Liver (tissue), 9 donors: Measurements from ENCODE around the gene MICAL2. TPM values are rescaled to one million over a fixed set of nuclear protein-coding genes. Genes with fewer than 3 reads are reported as not detected.

ENCODE experiments used
- DNase-seq: peaks from one replicate; pipeline ENCODE4 v3.0.0-alpha.2; 2017; ENCODE audit warnings: low spot score
- H3K27ac ChIP-seq, 2 donors: one replicate each; pipeline ENCODE4 v1.7.0; 2013; ENCODE audit warnings: inconsistent platforms in 2 of 2, low read length in 2 of 2, control low read depth in 1 of 2, low read depth in 1 of 2, mild to moderate bottlenecking in 1 of 2
- H3K27me3 ChIP-seq, 4 donors: one replicate each; pipeline versions ENCODE4 v1.6.1 to v1.7.0; 2013; ENCODE audit warnings: low read length in 3 of 4, inconsistent platforms in 1 of 4, mild to moderate bottlenecking in 1 of 4, moderate library complexity in 1 of 4; ENCODE audit not compliant: control insufficient read depth in 4 of 4, insufficient read depth in 4 of 4
- H3K36me3 ChIP-seq, 4 donors: one replicate each; pipeline versions ENCODE4 v1.6.1 to v1.7.0; 2013; ENCODE audit warnings: low read length in 3 of 4, mild to moderate bottlenecking in 3 of 4, low read depth in 1 of 4, moderate library complexity in 1 of 4; ENCODE audit not compliant: control insufficient read depth in 4 of 4, insufficient read depth in 3 of 4
- H3K4me1 ChIP-seq, 4 donors: one replicate each; pipeline versions ENCODE4 v1.6.1 to v1.7.0; 2013; ENCODE audit warnings: low read length in 3 of 4, mild to moderate bottlenecking in 3 of 4, moderate library complexity in 1 of 4; ENCODE audit not compliant: control insufficient read depth in 4 of 4, insufficient read depth in 4 of 4
- H3K4me3 ChIP-seq, 3 donors: one replicate each; pipeline versions ENCODE4 v1.6.1 to v1.7.0; 2013; ENCODE audit warnings: low read length in 3 of 3, control low read depth in 1 of 3, low read depth in 1 of 3, mild to moderate bottlenecking in 1 of 3
- H3K9ac ChIP-seq, 2 donors: one replicate each; pipeline ENCODE4 v1.7.0; 2013; ENCODE audit warnings: low read length in 2 of 2, mild to moderate bottlenecking in 2 of 2, moderate library complexity in 2 of 2, control low read depth in 1 of 2, low read depth in 1 of 2
- H3K9me3 ChIP-seq, 4 donors: one replicate each; pipeline versions ENCODE4 v1.6.1 to v1.7.0; 2013; ENCODE audit warnings: low read length in 3 of 4; ENCODE audit not compliant: control insufficient read depth in 4 of 4
- ATF3 ChIP-seq: IDR thresholded peaks from 2 replicates; pipeline ENCODE4 v1.6.1; 2016; ENCODE audit warnings: antibody characterized with exemption
- EGR1 ChIP-seq, 2 donors: IDR thresholded peaks; 2 replicates each; pipeline ENCODE4 v1.6.1; 2016 to 2018; ENCODE audit warnings: antibody characterized with exemption in 2 of 2, low read depth in 2 of 2
- FOXA1 ChIP-seq: IDR thresholded peaks from 2 replicates; pipeline ENCODE4 v1.6.1; 2016; ENCODE audit warnings: antibody characterized with exemption
- FOXA2 ChIP-seq: IDR thresholded peaks from 2 replicates; pipeline ENCODE4 v1.6.1; 2016; ENCODE audit warnings: antibody characterized with exemption
- GABPA ChIP-seq, 2 donors: IDR thresholded peaks in 1 of 2; conservative IDR thresholded peaks in 1 of 2; 2 replicates each; pipeline ENCODE4 v1.6.1; 2016; ENCODE audit warnings: antibody characterized with exemption in 2 of 2, mild to moderate bottlenecking in 1 of 2, moderate library complexity in 1 of 2
- HNF4A ChIP-seq, 2 donors: conservative IDR thresholded peaks; 2 replicates each; pipeline ENCODE4 v1.6.1; 2016; ENCODE audit warnings: antibody characterized with exemption in 2 of 2, mild to moderate bottlenecking in 2 of 2
- HNF4G ChIP-seq: IDR thresholded peaks from 2 replicates; pipeline ENCODE4 v1.6.1; 2016; ENCODE audit warnings: antibody characterized with exemption
- JUND ChIP-seq, 2 donors: IDR thresholded peaks; 2 replicates each; pipeline ENCODE4 v1.6.1; 2016; ENCODE audit warnings: antibody characterized with exemption in 2 of 2
- MAX ChIP-seq: IDR thresholded peaks from 2 replicates; pipeline ENCODE4 v1.6.1; 2016; ENCODE audit warnings: antibody characterized with exemption
- NR2F2 ChIP-seq: IDR thresholded peaks from 2 replicates; pipeline ENCODE4 v1.6.1; 2016; ENCODE audit warnings: antibody characterized with exemption
- RAD21 ChIP-seq, 2 donors: IDR thresholded peaks; 2 replicates each; pipeline ENCODE4 v1.6.1; 2016; ENCODE audit warnings: antibody characterized with exemption in 2 of 2, mild to moderate bottlenecking in 2 of 2
- REST ChIP-seq: IDR thresholded peaks from 2 replicates; pipeline ENCODE4 v1.6.1; 2016; ENCODE audit warnings: antibody characterized with exemption, mild to moderate bottlenecking
- RXRA ChIP-seq, 2 donors: IDR thresholded peaks; 2 replicates each; pipeline ENCODE4 v1.6.1; 2017 to 2018; ENCODE audit warnings: antibody characterized with exemption in 2 of 2, mild to moderate bottlenecking in 1 of 2
- SP1 ChIP-seq: IDR thresholded peaks from 2 replicates; pipeline ENCODE4 v1.6.1; 2018; ENCODE audit warnings: antibody characterized with exemption, mild to moderate bottlenecking
- TAF1 ChIP-seq: conservative IDR thresholded peaks from 2 replicates; pipeline ENCODE4 v1.6.1; 2016; ENCODE audit warnings: antibody characterized with exemption, mild to moderate bottlenecking
- ZBTB33 ChIP-seq: IDR thresholded peaks from 2 replicates; pipeline ENCODE4 v1.6.1; 2016; ENCODE audit warnings: antibody characterized with exemption
- WGBS: extraction: QIAGEN DNeasy Blood & Tissue Kit; methylation state at CpG from one replicate; pipeline ENCODE4 v1.1.7; 2013; 5-methylcytosine and 5-hydroxymethylcytosine counted together
- polyA plus RNA-seq, 2 donors: library from polyadenylated mRNA; stranded (reverse) in 1 of 2; unstranded in 1 of 2; fragments of 200-250 nt in 1 of 2; fragments of >200 nt in 1 of 2; fragmentation: Nextera tagmentation in 1 of 2; extraction: Ambion mirVana in 1 of 2; gene quantifications; one replicate each; pipeline versions ENCODE4 v1.2.1 to v1.2.3, GENCODE V29; 2013 to 2015
- total RNA-seq, 2 donors: library from RNA; depleted of rRNA; stranded (reverse); fragments of >200 nt; gene quantifications; one replicate each; pipeline ENCODE4 v1.2.3, GENCODE V29; 2014
- donor health status: healthy.
- donor health status: healthy.
- donor health status: healthy.
- donor health status: healthy.
- donor health status: healthy.

MICAL2 gene
- total and polyA plus RNA-seq, 4 donors = 17.5 to 113 (median 42.9) TPM

- no peak overlapping the region for H3K4me3 ChIP-seq
- 97% methylated on average over 5 of the region's 5 CpGs for WGBS
- no peaks in the 10 kb centered on the region for H3K27me3 ChIP-seq
- TF ChIP-seq FOXA2 (no peak), ATF3 (no peak), JUND (IDR thresholded peaks at IDR 0.05) (no peak), EGR1 (IDR thresholded peaks at IDR 0.05; ENCODE audit: low read depth in 2 of 2) (no peak), RXRA (IDR thresholded peaks at IDR 0.05) (no peak), TAF1 (no peak), REST (no peak), FOXA1 (no peak), GABPA (IDR thresholded peaks at IDR 0.05 in 1 of 2, conservative IDR thresholded peaks at IDR 0.05 in 1 of 2) (no peak), RAD21 (IDR thresholded peaks at IDR 0.05) (no peak), HNF4G (no peak)
- no peaks in the 10 kb centered on the region for H3K9me3 ChIP-seq
- H3K27ac ChIP-seq = no peak overlapping the region
- no peaks in the 10 kb centered on the region for H3K4me1 ChIP-seq
- H3K36me3 ChIP-seq = peaks cover 6 to 42% (median 25%) of the 10 kb centered on the region in 4 donors
- DNase-seq = no peak
- H3K9ac ChIP-seq = no peak overlapping the region
These were observed 151.2 kb downstream of the MICAL2 start for GRCh38 chr11:12261551-12261950.

- Histone ChIP-seq H3K36me3 (peaks cover 6 to 40% (median 20%) of the 10 kb centered on the region in 4 donors), H3K27ac (no peak overlapping the region)
- no peak for DNase-seq
These were observed 152.8 kb downstream of the MICAL2 start for GRCh38 chr11:12263141-12263693.

More at GRCh38 chr11:12263141-12263693, 152.8 kb downstream of the MICAL2 start:
- no peaks in the 10 kb centered on the region for H3K4me1 ChIP-seq
- H3K27me3 ChIP-seq = no peaks in the 10 kb centered on the region
- H3K9ac ChIP-seq = no peak overlapping the region
- no peaks in the 10 kb centered on the region for H3K9me3 ChIP-seq
- WGBS = 73% methylated on average over 11 of the region's 11 CpGs
- H3K4me3 ChIP-seq = no peak overlapping the region
- no peak for TF ChIP-seq HNF4A (conservative IDR thresholded peaks at IDR 0.05)
- no peak for TF ChIP-seq JUND (IDR thresholded peaks at IDR 0.05)
- no peak for TF ChIP-seq SP1
- no peak for TF ChIP-seq REST
- TF ChIP-seq EGR1 (IDR thresholded peaks at IDR 0.05; ENCODE audit: low read depth in 2 of 2) = no peak
- no peak for TF ChIP-seq MAX
- no peak for TF ChIP-seq NR2F2
- TF ChIP-seq FOXA2 = no peak
- TF ChIP-seq FOXA1 = no peak
- no peak for TF ChIP-seq RAD21 (IDR thresholded peaks at IDR 0.05)
- no peak for TF ChIP-seq ZBTB33
